ENCODE measurements around the gene ZNF839. TPM values are rescaled to one million over a fixed set of nuclear protein-coding genes. Genes with fewer than 3 reads are reported as not detected.

ZNF839 gene
- total and polyA plus RNA-seq, 8 donors, result 5.9 to 24.9 (median 7.4) TPM

DNA sequence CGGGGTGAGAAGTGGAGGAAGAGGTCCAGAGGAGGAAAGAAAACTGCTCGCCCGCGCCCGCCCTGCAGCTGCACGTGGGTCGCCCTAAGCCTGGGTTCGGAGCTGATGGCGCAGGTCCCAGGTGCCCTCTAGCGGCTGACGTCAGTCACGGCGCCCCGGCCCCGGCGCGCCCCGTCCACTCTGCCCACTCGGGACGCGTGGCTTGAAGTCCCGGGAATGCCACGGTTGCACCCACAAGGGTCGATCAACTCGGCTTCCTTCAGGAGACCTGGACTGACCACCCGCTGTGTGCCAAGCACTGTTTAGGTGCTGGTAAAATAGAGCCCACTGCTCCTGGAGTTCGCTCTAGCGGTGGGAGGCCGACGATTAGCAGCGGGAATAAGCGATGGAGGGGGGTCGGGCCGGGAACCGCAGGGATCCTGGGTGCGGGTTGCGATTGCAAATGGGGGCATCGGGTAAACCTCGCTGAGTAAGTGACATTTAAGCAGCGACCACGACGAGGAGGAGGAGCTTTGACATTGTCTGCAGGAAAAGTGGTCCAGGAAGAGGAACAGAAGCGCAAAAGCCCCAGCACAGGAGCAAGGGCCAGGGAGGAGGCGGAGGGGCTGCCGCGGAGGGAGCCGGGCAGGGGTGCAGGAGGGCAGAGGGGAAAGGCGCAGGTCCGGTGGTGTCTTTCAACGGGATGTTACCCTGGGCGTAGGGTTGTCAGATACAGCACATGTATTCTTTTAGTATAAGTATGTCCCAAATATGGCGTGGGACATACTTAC is 5.1 kb upstream of the ZNF839 start:
- H3K27ac ChIP-seq, result peak overlapping the region in 1 of 4 donors; percentile 39
- TF ChIP-seq, protein P1, sequence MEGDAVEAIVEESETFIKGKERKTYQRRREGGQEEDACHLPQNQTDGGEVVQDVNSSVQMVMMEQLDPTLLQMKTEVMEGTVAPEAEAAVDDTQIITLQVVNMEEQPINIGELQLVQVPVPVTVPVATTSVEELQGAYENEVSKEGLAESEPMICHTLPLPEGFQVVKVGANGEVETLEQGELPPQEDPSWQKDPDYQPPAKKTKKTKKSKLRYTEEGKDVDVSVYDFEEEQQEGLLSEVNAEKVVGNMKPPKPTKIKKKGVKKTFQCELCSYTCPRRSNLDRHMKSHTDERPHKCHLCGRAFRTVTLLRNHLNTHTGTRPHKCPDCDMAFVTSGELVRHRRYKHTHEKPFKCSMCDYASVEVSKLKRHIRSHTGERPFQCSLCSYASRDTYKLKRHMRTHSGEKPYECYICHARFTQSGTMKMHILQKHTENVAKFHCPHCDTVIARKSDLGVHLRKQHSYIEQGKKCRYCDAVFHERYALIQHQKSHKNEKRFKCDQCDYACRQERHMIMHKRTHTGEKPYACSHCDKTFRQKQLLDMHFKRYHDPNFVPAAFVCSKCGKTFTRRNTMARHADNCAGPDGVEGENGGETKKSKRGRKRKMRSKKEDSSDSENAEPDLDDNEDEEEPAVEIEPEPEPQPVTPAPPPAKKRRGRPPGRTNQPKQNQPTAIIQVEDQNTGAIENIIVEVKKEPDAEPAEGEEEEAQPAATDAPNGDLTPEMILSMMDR (IDR thresholded peaks at IDR 0.05), result peak; percentile 86 to 96 (median 93)
- FAIRE-seq (no peak), DNase-seq (peak; percentile 77 to 94 (median 86)), ATAC-seq (peak; percentile 56 to 82 (median 76))
- 8 to 9% methylated on average over 52 of the region's 52 CpGs for WGBS, 2 donors
- H3K36me3 ChIP-seq, result no peaks in the 10 kb centered on the region
- intact Hi-C loops (cut with DNase I), result loop anchor here (2.0 to 5.0 kb wide), 2 partner anchors 80 to 82 kb away; no protein-coding TSS in a partner anchor
- H3K27me3 ChIP-seq, result no peaks in the 10 kb centered on the region
- no peaks in the 10 kb centered on the region for H3K9me3 ChIP-seq
- H3K4me1 ChIP-seq, result peaks cover 0 to 8% (median 0%) of the 10 kb centered on the region in 3 donors
- H3K4me3 ChIP-seq, result peak overlapping the region; percentile 13 to 51 (median 28)

DNA sequence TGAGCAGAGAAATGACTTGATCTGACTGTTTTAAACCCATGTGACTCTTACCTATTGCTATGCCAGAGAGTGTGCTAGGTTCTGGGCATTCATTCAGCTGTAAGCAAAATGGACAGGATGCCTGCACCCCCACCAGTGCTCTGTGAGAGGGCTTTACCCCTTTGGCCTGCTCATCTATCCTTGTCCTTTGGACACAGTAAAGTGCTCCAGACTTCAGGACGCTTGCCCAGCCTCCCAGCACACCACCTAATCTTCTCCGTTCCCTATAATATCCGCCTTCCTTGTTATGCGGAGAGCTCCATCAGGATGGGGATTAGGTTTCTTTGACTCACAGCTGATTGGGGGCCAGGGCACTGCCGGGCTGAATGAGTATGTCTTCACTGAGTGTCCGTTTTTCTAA is 4.4 kb upstream of the ZNF839 start:
- Histone ChIP-seq H3K4me3 (no peak overlapping the region), H3K36me3 (no peaks in the 10 kb centered on the region), H3K4me1 (peaks cover 0 to 8% (median 0%) of the 10 kb centered on the region in 3 donors), H3K9me3 (no peaks in the 10 kb centered on the region), H3K27ac (no peak overlapping the region), H3K27me3 (no peaks in the 10 kb centered on the region)
- peak in 1 of 6 donors; percentile 22 for DNase-seq
- TF ChIP-seq, protein P1 (IDR thresholded peaks at IDR 0.05), result no peak
- ATAC-seq, result no peak
- no peak for FAIRE-seq
- intact Hi-C loops (cut with DNase I), result loop anchor here in 1 of 3 donors (2.0 kb wide), 1 partner anchor 80 kb away; no protein-coding TSS in a partner anchor
- WGBS, 2 donors, result 82 to 85% methylated on average over 6 of the region's 6 CpGs

DNA sequence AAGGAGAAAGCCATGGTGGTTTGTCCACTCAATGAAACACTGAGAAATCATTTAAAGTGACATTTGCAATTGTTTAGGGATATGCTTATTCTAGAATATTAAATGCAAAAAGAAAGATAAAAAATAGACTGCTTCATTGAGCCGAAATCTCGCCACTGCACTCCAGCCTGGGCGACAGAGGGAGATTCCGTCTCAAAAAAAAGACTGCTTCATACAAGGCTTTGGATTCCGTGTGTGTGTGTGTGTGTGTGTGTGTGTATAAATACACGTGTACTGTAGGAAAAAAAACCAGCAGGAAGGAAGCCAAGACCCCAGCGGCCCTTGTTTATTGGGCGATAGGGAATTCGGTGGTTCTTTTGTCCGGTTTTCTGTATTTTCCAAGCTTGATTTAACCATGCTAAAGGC is 3.2 kb upstream of the ZNF839 start:
- Histone ChIP-seq H3K27me3 (no peaks in the 10 kb centered on the region), H3K36me3 (no peaks in the 10 kb centered on the region), H3K4me3 (peak overlapping the region in 3 of 4 donors; percentile 22 to 55 (median 28)), H3K4me1 (peaks cover 4 to 17% (median 8%) of the 10 kb centered on the region in 3 donors), H3K9me3 (no peaks in the 10 kb centered on the region), H3K27ac (peak overlapping the region in 3 of 4 donors; percentile 69 to 92 (median 91))
- peak in 3 of 4 donors; percentile 3 to 19 (median 11) for ATAC-seq
- no peak for FAIRE-seq
- WGBS, 2 donors, result 1 to 2% methylated on average over 10 of the region's 10 CpGs
- DNase-seq, result peak in 3 of 6 donors; percentile 54 to 81 (median 56)
- intact Hi-C loops (cut with DNase I), result no loop called here
- TF ChIP-seq, protein P1 (IDR thresholded peaks at IDR 0.05), result no peak

DNA sequence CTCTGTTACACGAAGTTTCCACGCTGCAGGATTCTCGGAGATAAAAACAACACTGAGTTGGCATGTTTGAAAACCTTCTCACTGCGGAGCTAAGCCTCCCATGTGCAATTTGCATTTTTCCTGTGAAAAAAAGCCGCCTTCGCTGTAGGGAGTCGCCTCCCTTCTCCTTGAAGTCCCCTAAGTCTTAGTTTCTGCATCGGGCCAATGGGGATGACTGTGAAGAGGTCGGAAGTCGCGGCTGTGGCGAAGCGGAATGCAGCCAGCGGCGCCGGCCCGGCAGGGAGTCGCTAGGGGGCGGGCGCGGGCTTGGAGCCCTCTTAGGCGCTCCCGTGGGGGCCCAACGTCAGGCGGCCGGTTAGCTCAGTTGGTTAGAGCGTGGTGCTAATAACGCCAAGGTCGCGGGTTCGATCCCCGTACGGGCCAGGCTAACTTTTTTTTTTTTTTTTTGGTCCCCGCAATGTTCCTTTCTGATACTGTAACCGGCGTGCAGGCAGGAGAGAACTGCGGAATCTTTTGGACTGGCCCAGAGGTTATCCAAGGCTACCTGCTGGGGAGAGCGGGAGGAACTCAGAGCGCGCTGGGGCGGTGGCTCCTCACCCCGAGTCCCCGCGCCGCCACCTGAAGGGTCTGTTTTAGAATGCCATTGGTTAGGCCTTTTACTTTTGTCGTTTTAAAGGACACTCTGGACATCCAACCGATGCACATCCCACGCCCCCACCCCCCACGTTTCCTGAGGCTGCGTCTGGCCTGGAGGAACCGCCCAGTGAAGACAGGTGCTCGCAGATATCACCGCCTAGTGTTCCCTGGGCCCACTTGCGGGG is 2.6 kb upstream of the ZNF839 start:
- H3K36me3 ChIP-seq, result no peaks in the 10 kb centered on the region
- peaks cover 6 to 17% (median 10%) of the 10 kb centered on the region in 3 donors for H3K4me1 ChIP-seq
- intact Hi-C loops (cut with DNase I), result no loop called here
- TF ChIP-seq, protein P1 (IDR thresholded peaks at IDR 0.05), result peak; percentile 55 to 74 (median 64)
- peak; percentile 84 to 100 (median 96) for DNase-seq
- no peak for FAIRE-seq
- H3K27ac ChIP-seq, result peak overlapping the region; percentile 46 to 92 (median 80)
- no peaks in the 10 kb centered on the region for H3K9me3 ChIP-seq
- WGBS, 2 donors, result 1% methylated on average over 54 of the region's 54 CpGs
- peak overlapping the region; percentile 1 to 55 (median 32) for H3K4me3 ChIP-seq
- H3K27me3 ChIP-seq, result no peaks in the 10 kb centered on the region
- ATAC-seq, result peak; percentile 75 to 87 (median 80)

Data from pancreas (tissue), 10 donors.